HG03039 (cell line): ENCODE results near the gene TPD52L2.

Experiments used
- ATAC-seq: cut with Tn5 transposase; IDR thresholded peaks from one replicate; pipeline ENCODE4 v1.9.1; 2021; ENCODE audit warnings: mild to moderate bottlenecking, moderate library complexity; ENCODE audit not compliant: unreplicated experiment

TPD52L2 gene

DNA sequence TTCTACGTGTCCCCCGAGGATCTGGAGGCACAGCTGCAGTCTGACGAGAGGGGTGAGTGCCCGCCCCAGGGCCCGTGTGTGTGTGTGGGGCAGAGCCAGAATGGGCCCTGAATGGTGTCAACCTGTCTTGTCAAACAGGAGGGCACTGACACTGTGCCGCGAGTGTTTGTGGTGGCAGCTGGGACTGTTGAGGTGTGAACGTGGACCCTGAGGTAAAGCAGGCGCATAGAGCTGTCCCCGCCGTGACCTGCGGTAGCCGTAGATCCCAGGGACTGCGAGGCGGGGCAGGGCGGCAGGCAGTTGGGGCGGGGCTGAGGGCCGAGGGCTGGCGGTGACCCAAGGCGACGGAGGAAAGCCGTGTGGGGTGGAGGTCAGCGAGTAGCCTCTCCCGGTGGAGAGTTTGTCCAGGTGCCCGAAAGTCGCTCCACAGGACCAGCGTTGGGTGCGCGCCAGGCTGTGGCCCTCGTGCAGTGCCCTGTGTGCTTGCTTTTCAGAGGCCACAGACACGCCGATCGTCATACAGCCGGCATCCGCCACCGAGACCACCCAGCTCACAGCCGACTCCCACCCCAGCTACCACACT, 66.0 kb downstream of the TPD52L2 start:
- ATAC-seq = no peak

DNA sequence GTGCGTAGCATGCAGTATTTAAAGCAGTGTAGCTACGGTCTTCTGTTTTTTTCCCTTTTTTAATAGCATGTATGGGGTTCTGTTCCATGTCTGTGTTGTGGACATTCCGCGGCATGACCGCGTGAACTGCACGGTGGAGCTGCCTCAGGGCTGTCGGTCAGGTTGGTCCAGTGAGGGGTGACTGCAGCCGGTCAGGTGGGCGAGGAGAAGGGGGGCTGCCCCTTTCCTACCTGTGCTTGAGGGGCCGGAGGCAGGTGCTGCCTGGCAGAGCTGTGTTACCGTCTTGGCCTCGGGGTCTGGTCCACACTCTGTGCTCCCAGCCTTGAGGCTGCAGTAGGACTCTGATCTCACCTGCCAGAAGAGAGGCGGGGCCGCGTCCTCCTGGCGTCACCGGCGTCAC, 66.7 kb downstream of the TPD52L2 start:
- no peak for ATAC-seq

DNA sequence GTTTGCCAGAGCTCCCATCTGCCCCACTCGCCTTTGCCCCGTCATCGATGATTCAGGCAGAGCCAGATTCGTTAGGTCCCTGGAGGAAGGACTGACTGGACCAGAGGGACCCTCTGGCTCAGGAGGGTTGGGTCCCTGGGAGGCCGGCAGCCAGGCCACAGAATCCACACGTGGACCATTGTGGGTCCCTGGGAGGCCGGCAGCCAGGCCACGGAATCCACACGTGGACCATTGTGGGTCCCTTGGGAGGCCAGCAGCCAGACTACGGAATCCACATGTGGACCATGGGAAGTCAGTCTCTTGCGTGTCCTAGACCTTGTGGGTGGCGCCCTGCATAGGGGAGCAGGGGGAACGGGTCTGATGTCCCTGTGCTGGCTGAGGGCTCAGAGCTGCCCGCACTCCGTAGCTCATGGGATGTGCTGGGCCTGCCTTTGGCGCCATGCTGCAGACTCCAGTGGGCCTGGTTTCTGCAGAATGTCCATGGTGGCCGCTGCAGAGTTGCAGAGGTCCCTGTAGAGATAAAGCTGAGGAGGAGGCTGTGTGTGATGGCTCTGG, 67.6 kb downstream of the TPD52L2 start:
- ATAC-seq = no peak

DNA sequence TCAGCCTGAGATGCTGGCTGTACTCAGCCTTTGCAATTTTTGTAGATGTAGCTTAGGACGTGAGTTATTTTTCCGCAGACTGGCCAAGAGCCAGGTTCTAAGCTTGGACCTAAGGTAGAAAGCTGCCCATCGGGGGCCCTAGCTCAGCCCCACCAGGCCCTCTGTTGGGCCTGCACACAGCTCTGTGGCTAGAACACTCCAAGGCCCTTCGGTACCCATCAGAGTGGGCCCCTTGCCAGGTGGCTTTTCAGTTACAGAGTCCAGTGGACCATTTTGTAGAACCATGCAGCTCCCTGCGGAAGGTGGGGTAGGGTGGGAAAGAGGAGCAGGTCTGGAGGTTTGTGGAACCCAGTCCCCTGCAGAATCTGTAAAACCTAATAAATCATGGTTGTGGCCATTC, 68.6 kb downstream of the TPD52L2 start:
- ATAC-seq = no peak

DNA sequence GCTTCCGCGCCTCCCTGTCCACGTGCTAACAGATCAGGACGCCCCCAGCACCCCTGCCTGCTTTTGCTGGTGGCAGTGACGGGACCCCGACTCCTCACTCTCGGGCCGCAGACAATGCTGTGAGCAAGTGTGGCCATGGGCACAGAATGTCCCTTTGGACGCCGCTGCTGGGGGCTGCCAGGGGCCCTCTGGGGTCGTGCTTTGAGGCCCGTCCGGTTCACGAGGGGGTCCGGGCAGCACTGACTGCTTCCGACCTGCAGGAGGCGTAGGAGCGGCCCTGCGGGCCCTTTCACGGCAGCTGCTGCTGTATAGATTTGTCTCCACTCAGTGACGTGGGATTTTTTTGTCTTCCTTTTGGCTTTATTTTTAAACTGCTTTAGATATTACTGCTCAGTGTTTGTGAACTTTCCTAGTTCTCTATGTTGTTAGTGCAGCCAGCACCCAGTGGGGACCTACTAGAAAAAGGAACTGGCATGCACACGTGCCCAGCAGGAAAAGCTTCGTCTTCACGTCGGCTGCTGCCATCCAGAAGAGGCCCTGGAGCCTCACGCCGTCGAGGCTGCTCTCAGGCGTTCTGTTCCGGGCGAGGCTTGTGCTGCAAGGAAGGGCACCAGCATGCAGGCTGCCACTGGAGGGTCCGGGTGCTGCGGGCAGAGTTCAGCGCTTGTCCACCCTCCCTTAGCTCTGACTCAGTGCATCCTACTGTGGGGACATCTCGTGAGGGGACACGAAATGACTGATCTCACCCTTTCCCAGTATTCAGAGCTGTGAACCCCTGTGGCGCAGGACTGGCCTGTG, 69.4 kb downstream of the TPD52L2 start:
- no peak for ATAC-seq

DNA sequence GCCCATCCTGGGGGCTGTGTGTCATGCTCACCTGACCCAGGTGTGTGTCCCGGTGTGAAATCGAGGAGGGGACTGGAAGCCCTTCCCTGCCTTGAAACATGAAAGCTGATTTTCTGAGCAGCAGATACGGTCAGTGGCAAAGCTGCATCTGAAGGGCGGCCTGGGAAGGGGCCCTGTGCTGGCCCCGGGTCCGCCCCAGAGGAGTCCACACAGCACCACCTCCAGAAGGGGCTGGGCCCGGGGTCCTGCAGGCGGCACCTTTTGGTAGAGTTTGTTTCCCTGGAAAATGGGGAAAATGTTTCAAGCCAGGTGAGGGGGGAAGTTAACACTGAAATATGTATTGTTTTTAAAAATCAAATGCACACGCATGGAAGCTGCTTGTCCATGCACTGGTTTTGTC, 70.4 kb downstream of the TPD52L2 start:
- no peak for ATAC-seq

DNA sequence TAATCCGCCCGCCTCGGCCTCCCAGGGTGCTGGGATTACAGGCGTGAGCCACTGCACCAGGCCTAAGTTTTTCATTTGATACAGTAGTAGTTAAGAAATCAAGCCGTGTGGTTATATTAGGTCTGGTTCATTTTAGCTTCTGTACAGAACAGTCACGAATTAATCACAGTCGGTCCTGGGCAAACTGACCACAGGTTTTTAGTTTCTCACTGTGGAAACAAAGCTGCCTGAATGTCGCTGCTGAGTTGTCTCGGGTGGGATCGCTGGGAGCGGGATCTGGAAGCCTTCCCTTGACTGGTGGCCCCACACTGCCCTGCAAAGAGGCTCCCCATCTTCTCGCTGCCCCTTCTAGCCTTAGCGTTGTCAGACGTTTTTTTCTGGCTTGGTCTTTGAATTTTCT, 72.5 kb downstream of the TPD52L2 start:
- no peak for ATAC-seq

DNA sequence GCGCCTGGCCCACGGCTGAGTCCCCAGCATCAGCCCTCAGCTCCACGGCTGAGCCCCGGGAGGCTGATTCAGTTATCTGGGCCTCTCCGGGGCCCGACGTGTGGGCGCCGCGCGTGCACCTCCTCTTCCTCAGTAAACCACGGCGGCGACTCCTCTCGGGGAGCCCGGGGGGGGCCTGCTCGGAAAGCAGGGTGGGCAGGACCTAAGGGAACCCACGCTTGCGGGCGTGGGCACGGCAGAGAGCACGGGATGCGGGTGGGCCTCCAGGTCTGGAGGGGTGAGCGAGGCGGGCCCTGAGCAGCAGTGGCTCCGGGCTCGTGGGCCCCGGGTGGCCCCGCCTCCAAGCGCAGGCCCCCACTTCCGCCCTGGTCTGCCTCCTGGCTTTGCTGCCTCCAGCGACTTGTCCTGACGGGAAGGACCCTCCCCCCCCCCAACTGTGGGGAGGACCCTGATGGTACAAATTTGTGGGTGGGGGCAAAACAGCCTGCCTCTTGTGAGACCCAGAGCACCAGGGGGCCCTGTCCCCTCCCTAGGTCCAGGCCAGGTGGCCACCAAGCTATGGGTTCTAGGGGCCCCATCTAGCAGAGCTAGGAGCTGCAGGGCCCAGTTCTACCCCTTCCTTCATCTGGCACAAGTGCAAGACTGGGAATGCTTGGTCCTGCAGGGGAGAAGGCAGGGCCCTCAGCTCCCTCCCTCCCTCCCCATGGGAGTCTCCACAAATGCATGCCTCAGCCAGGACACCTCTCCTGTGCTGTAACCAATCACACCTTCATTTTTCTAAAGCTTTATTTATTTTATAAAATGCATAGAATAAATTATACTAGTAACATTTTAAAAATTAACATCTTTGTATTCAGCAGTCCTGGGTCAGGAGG, 74.2 kb downstream of the TPD52L2 start:
- no peak for ATAC-seq

DNA sequence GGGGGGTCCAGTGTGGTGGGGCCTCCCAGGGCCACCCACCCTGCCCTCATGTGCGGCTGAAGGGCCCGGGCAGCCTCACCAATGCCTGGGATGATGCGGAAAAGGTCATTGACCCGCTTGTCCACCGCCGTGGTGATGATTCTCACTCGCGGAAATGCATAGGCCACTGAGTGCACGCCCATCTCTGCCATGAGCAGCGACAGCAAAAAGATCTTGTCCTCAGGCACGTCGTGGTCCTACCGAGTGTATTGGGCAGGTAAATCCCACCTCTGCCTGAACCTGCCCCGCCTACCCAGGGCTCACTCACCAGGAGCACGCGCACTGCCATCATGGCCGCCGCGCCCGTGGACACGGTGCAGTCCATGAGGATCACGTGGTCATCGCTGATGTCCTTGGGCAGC, 75.0 kb downstream of the TPD52L2 start:
- ATAC-seq = no peak

DNA sequence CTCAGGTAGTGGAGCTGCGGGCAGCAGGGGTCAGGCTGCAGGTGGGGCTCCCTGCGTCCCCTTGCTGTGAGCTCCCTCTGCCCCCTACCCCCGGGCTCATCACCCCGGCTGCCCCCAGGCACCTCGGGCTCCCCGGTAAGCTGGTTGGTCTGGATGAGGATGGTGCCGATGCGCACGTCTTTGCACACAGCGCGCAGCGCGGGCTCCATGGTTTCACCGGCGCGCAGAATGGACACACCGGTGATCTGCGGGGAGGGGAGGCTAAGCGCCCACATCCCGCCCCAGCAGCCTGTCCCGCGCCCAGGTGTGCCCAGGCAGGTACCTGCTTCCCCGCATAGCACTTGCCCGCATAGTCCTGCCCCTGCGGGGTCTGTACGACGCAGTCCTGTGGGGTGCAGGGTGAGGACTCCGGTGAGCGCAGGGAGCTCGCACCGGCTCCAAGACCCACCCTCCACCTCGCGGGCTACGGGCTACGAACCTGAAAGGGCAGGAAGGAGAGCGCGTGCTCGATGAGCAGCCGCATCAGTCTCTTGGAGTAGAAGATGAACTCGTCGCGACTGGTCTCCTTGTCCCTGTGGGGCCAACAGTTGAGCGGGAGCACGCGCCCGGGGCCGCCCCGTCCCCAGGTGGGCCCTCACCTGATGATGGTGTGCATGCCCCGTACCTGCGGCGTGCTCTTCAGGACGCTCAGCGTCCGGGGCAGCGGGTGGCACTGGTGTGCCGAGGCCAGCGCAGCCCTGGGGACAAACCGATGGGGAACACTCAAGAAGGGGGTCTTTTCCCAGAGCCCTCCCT, 75.6 kb downstream of the TPD52L2 start:
- ATAC-seq = no peak
